GM12864 (cell line): Measurements from ENCODE around the gene RAP2A.

ENCODE experiments used
- DNase-seq: peaks from one replicate; pipeline ENCODE4 v3.0.0-alpha.2; 2011; ENCODE audit warnings: low read depth
- H3K4me3 ChIP-seq: 2 replicates; pipeline ENCODE4 v1.5.1; 2011; ENCODE audit warnings: mild to moderate bottlenecking, low read depth, low read length, control low read depth
- TF ChIP-seq, protein P1 (sequence below): IDR thresholded peaks from 2 replicates; pipeline ENCODE4 v1.5.1; 2011; ENCODE audit warnings: low read depth, mild to moderate bottlenecking, moderate library complexity, low read length, control low read depth, inconsistent platforms; ENCODE audit errors: missing control alignments

Gene RAP2A

DNA sequence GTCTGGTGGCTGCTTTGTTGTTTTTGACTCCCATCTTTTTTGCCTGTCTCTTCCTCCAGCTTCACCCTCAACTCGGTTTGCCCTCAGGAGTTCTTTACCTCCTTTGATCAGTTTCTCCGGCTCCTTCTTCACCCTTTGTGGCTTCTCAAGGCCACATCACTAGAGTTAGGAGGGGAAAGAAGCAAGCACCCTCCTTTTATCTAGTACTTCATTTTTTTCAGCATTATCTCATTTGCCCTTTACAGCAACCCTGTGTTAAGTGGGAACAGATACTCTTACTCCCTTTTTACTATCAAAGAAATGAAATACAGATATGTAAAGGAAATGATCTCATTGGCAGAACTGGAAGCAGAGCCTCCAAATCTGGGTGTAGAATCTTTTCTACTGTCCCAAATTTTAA lies 26.9 kb downstream of the RAP2A start:
- TF ChIP-seq, protein P1, sequence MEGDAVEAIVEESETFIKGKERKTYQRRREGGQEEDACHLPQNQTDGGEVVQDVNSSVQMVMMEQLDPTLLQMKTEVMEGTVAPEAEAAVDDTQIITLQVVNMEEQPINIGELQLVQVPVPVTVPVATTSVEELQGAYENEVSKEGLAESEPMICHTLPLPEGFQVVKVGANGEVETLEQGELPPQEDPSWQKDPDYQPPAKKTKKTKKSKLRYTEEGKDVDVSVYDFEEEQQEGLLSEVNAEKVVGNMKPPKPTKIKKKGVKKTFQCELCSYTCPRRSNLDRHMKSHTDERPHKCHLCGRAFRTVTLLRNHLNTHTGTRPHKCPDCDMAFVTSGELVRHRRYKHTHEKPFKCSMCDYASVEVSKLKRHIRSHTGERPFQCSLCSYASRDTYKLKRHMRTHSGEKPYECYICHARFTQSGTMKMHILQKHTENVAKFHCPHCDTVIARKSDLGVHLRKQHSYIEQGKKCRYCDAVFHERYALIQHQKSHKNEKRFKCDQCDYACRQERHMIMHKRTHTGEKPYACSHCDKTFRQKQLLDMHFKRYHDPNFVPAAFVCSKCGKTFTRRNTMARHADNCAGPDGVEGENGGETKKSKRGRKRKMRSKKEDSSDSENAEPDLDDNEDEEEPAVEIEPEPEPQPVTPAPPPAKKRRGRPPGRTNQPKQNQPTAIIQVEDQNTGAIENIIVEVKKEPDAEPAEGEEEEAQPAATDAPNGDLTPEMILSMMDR = no peak
- peak overlapping the region; percentile 27 for H3K4me3 ChIP-seq
- no peak for DNase-seq

GRCh38 chr13:97464561-97464960 lies 30.6 kb downstream of the RAP2A start:
- H3K4me3 ChIP-seq = no peak overlapping the region
- TF ChIP-seq, protein P1 = no peak
- no peak for DNase-seq

- DNase-seq = no peak
- H3K4me3 ChIP-seq = no peak overlapping the region
- TF ChIP-seq, protein P1 = no peak
Observed at GRCh38 chr13:97466722-97467121, 32.8 kb downstream of the RAP2A start.

DNA sequence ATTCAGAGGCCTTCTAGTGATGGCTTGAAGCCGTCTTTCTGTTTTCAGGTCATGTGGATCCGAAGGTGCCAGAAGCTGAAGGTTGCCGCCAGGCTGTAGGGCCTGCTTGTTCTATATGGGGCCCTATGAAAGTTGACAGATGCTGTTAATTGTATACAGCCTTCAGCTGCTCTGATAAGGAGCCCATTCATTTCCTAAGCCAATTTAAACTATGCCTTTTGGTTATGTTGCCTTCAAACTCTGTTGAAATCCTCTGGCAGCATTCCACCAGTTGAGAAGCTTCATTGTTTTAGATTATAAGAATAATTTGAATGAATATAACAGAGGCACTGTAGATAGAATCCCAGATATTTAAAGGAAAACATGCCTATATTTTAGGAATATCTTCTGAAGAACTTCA lies 34.4 kb downstream of the RAP2A start:
- no peak for DNase-seq
- no peak overlapping the region for H3K4me3 ChIP-seq
- TF ChIP-seq, protein P1 = no peak

GRCh38 chr13:97471711-97472110 lies 37.7 kb downstream of the RAP2A start:
- DNase-seq = no peak
- H3K4me3 ChIP-seq = no peak overlapping the region
- TF ChIP-seq, protein P1 = no peak

DNA sequence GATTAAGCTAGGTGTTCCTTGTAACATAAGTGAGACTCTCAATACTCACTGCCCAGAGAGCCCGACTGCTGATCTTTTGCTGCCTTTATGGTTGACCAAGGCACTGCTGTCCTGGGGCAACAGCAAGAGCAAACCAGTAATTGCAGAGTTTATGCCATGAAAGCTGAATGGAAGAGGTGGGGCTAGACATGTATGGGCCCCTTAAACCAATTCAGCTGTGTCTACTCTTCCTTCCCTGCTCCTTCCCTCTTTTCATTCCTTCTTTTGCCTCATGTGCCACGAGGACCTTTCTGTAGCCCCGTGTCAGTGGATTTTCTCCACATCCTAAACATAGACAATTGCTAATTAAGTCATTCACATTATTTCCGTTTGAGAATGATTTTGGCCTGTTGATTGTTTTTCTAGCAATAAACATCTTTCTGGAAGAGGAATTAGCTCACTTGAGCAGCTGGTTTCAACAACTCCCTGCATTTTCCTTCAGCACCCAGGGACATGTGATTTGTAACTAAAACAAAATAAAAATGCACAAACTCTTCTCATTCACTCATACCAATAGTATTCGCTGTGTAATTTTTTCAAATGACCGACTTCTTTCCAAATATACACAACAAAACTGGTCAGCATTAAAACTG lies 40.5 kb downstream of the RAP2A start:
- TF ChIP-seq, protein P1 = no peak

DNA sequence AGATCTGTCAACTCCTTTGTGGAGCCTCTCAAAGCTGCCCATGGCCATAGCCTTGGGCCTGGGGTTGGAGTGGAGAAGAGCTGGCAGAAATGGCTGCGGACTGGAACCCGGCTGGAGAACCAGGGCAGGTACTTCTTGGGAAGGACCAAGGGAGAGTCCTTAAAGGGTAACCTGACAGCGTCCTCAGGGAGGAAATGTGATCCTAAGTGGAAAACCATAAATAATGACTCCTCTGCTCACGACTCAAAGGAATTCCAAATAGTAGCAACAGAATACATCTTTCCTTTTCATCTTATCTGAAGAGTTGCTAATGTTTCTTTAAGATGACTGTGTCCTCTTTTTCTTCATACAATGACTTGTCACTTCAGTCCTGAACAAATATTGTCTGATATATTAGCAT lies 41.0 kb downstream of the RAP2A start:
- DNase-seq = no peak
- H3K4me3 ChIP-seq = no peak overlapping the region
- TF ChIP-seq, protein P1 = no peak

More for the DNA sequence above, 40.5 kb downstream of the RAP2A start:
- H3K4me3 ChIP-seq = no peak overlapping the region
- DNase-seq = no peak
